K562 (cell line): ENCODE measurements around the gene TMEM100. TPM values are rescaled to one million over a fixed set of nuclear protein-coding genes. Genes with fewer than 3 reads are reported as not detected.

Experiments used
- ATAC-seq: fragments of 200-7000 bp; cut with Tn5 transposase; 3 replicates; pipeline ENCODE4 v1.9.1; 2020; ENCODE audit warnings: moderate library complexity
- BruUV-seq: library from RNA; stranded (reverse); fragments of 400-500 nt; replicated peaks from 2 replicates; lab custom pipeline; 2021; lab: Mats Ljungman, UMichigan
- CTCF ChIA-PET: fragments of 300-600 bp; formaldehyde crosslinking; extraction: SDS; loops from one replicate; lab custom pipeline; 2021; ENCODE audit warnings: low intra/inter-chr PET ratio; lab: Yijun Ruan, JAX
- POLR2A ChIA-PET: fragments of 300-600, 350-650 bp; sonication (Branson Sonifier 250); formaldehyde crosslinking; extraction: SDS; loops from one replicate; lab custom pipeline; 2021; ENCODE audit warnings: antibody characterized with exemption, inconsistent platforms; lab: Yijun Ruan, JAX
- DNase-seq, 4 experiments: peaks; one replicate each; pipeline versions ENCODE4 v3.0.0 to v3.0.0-alpha.2; 2011 to 2018; ENCODE audit warnings: low spot score in 3 of 4, mixed read lengths in 3 of 4; ENCODE audit errors: extremely low read depth in 1 of 4
- FAIRE-seq: peaks from 2 replicates; lab custom pipeline; 2011; peaks lifted over from hg19 to GRCh38; lab: Jason Lieb, UNC
- H2AFZ ChIP-seq: 2 replicates; pipeline ENCODE4 v1.6.0; 2011; ENCODE audit warnings: low read depth, low read length, control low read depth, inconsistent platforms
- H3K27ac ChIP-seq: fragments of 200-600 bp; 3 replicates; pipeline ENCODE4 v1.8.0; 2011; ENCODE audit warnings: low read depth, mild to moderate bottlenecking, control low read depth, inconsistent platforms, low read length, moderate library complexity, mixed read lengths; ENCODE audit errors: extremely low read depth
- H3K27me3 ChIP-seq, 2 experiments: fragments of 300-600 bp in 1 of 2; 2 replicates in 1 of 2; 3 replicates in 1 of 2; pipeline versions ENCODE4 v1.6.0 to v1.8.0; 2011; ENCODE audit warnings: inconsistent platforms in 2 of 2, low read length in 2 of 2, mild to moderate bottlenecking in 1 of 2, mixed read lengths in 1 of 2, moderate library complexity in 1 of 2; ENCODE audit not compliant: control insufficient read depth in 2 of 2, insufficient read depth in 2 of 2
- H3K36me3 ChIP-seq: fragments of 300-600 bp; 3 replicates; pipeline ENCODE4 v1.8.0; 2011; ENCODE audit warnings: mild to moderate bottlenecking, low read length, inconsistent platforms; ENCODE audit not compliant: control insufficient read depth, insufficient read depth
- H3K4me1 ChIP-seq, 2 experiments: fragments of 200-600 bp in 1 of 2; replicated peaks in 1 of 2; 2 replicates in 1 of 2; 3 replicates in 1 of 2; pipeline versions ENCODE4 v1.5.1 to v1.8.0; 2011; ENCODE audit warnings: inconsistent platforms in 2 of 2, low read length in 2 of 2, mild to moderate bottlenecking in 1 of 2, mixed read lengths in 1 of 2, moderate library complexity in 1 of 2; ENCODE audit not compliant: control insufficient read depth in 2 of 2, insufficient read depth in 2 of 2
- H3K4me2 ChIP-seq: 2 replicates; pipeline ENCODE4 v1.6.1; 2011; ENCODE audit warnings: low read length, control low read depth, inconsistent platforms, mixed read lengths; ENCODE audit not compliant: insufficient read depth
- H3K4me3 ChIP-seq: fragments of 200-600 bp; sonication (generic), shearing (Covaris generic); 2 replicates; pipeline ENCODE4 v1.5.1; 2016; ENCODE audit warnings: control low read depth, inconsistent platforms
- H3K79me2 ChIP-seq: fragments of 200-600 bp; 3 replicates; pipeline ENCODE4 v1.8.0; 2011; ENCODE audit warnings: low read length, inconsistent platforms; ENCODE audit not compliant: control insufficient read depth, insufficient read depth
- H3K9ac ChIP-seq, 2 experiments: 2 replicates each; pipeline versions ENCODE4 v1.6.0 to v1.6.1; 2011; ENCODE audit warnings: low read depth in 2 of 2, low read length in 2 of 2, control low read depth in 1 of 2, inconsistent platforms in 1 of 2, mild to moderate bottlenecking in 1 of 2, mixed read lengths in 1 of 2; ENCODE audit not compliant: insufficient read depth in 1 of 2
- H3K9me1 ChIP-seq: one replicate; pipeline ENCODE4 v1.6.0; 2011; ENCODE audit warnings: inconsistent platforms, mild to moderate bottlenecking, low read length, moderate library complexity; ENCODE audit not compliant: control insufficient read depth, insufficient read depth
- H3K9me3 ChIP-seq: replicated peaks from 2 replicates; pipeline ENCODE4 v1.5.1; 2011; ENCODE audit warnings: low read depth, low read length, inconsistent platforms; ENCODE audit not compliant: control insufficient read depth, insufficient read depth
- H4K20me1 ChIP-seq: replicated peaks from 2 replicates; pipeline ENCODE4 v1.6.1; 2011; ENCODE audit warnings: low read length, inconsistent platforms, mixed read lengths; ENCODE audit not compliant: control insufficient read depth, insufficient read depth
- ATF3 ChIP-seq, 2 experiments: fragments of 450-650 bp in 1 of 2; sonication (generic) in 1 of 2; formaldehyde crosslinking in 1 of 2; IDR thresholded peaks in 1 of 2; conservative IDR thresholded peaks in 1 of 2; 2 replicates each; pipeline versions ENCODE4 v1.6.1 to v1.8.1; 2016 to 2023; ENCODE audit warnings: mild to moderate bottlenecking in 2 of 2, moderate library complexity in 2 of 2, inconsistent platforms in 1 of 2, missing genetic modification reagents in 1 of 2
- CEBPB ChIP-seq: fragments of 450-650 bp; IDR thresholded peaks from 2 replicates; pipeline ENCODE4 v1.6.1; 2016; ENCODE audit warnings: missing genetic modification characterization, missing compliant biosample characterization
- CEBPG ChIP-seq, 3 experiments: fragments of 200-800 bp in 1 of 3; sonication (Bioruptor generic) in 1 of 3; sonication (generic) in 1 of 3; formaldehyde crosslinking in 1 of 3; IDR thresholded peaks in 2 of 3; conservative IDR thresholded peaks in 1 of 3; 2 replicates each; pipeline versions ENCODE4 v1.6.1 to v1.8.0; 2016 to 2022; ENCODE audit warnings: missing compliant biosample characterization in 2 of 3, missing genetic modification characterization in 2 of 3, mild to moderate bottlenecking in 1 of 3, missing genetic modification reagents in 1 of 3
- HCFC1 ChIP-seq: IDR thresholded peaks from 2 replicates; pipeline ENCODE4 v1.6.1; 2012; ENCODE audit warnings: low read depth, low read length, improper control_type of control experiment
- MTA3 ChIP-seq: fragments of 450-650 bp; formaldehyde crosslinking; IDR thresholded peaks from 2 replicates; pipeline ENCODE4 v1.6.1; 2017; ENCODE audit warnings: mild to moderate bottlenecking, borderline replicate concordance
- NFE2 ChIP-seq: IDR thresholded peaks from 2 replicates; pipeline ENCODE4 v1.6.1; 2014; ENCODE audit warnings: antibody characterized with exemption, low read depth
- PYGO2 ChIP-seq: fragments of 450-650 bp; IDR thresholded peaks from 2 replicates; pipeline ENCODE4 v1.6.1; 2016; ENCODE audit warnings: mild to moderate bottlenecking, missing genetic modification characterization, moderate library complexity, missing compliant biosample characterization
- WGBS: fragments of 100-300 bp; shearing (Covaris generic); methylation state at CpG from one replicate; pipeline ENCODE4 v1.1.6; 2016; ENCODE audit warnings: low coverage, mixed read lengths; ENCODE audit not compliant: insufficient coverage; ENCODE audit errors: missing lambda C conversion rate; 5-methylcytosine and 5-hydroxymethylcytosine counted together
- in situ Hi-C: fragments of 300-500 bp; cut with MboI; formaldehyde crosslinking; loops from 4 replicates; pipeline ENCODE4 v1.15.0; 2018; ENCODE audit warnings: inconsistent platforms, mixed read lengths
- intact Hi-C: fragments of 100-400 bp; cut with micrococcal nuclease; formaldehyde crosslinking; loops from 2 replicates; pipeline ENCODE4 v1.14.2; 2022
- polyA plus RNA-seq, 8 experiments: library from polyadenylated mRNA; depleted of rRNA in 4 of 8; stranded (reverse) in 5 of 8; unstranded in 3 of 8; fragments of >200 nt; fragmentation: Nextera tagmentation in 2 of 8; fragmentation: Illumina TruSeq in 1 of 8; extraction: Ambion mirVana in 2 of 8; extraction: Trizol in 1 of 8; gene quantifications; 2 replicates each; pipeline versions ENCODE4 v1.2.1 to v1.2.3, GENCODE V29; 2011 to 2014; ENCODE audit warnings: inconsistent platforms in 1 of 8, missing spikeins in 1 of 8
- total RNA-seq, 7 experiments: library from RNA; depleted of rRNA in 6 of 7; stranded (reverse); fragments of >200 nt in 6 of 7; fragmentation: Illumina TruSeq in 2 of 7; extraction: Trizol in 2 of 7; gene quantifications; 2 replicates each; pipeline versions ENCODE4 v1.2.1 to v1.2.3, GENCODE V29; 2011 to 2021; ENCODE audit warnings: low replicate concordance in 1 of 7
- TF ChIP-seq, protein P1 (sequence below), 3 experiments: fragments of 200-800 bp in 1 of 3; fragments of 250-450 bp in 1 of 3; fragments of 450-650 bp in 1 of 3; sonication (Bioruptor Pico) in 1 of 3; sonication (Bioruptor generic) in 1 of 3; formaldehyde crosslinking in 1 of 3; IDR thresholded peaks; 2 replicates each; pipeline versions ENCODE4 v1.6.1 to v1.8.0; 2016 to 2022; ENCODE audit warnings: mild to moderate bottlenecking in 2 of 3, missing genetic modification characterization in 2 of 3, missing compliant biosample characterization in 1 of 3, moderate library complexity in 1 of 3

The TMEM100 gene
- total and polyA plus RNA-seq, 9 of the 15 experiments (the other 6 are each of a cell fraction or from before 2014, with no cell fraction given): 0.12 to 0.50 (median 0.19) TPM

DNA sequence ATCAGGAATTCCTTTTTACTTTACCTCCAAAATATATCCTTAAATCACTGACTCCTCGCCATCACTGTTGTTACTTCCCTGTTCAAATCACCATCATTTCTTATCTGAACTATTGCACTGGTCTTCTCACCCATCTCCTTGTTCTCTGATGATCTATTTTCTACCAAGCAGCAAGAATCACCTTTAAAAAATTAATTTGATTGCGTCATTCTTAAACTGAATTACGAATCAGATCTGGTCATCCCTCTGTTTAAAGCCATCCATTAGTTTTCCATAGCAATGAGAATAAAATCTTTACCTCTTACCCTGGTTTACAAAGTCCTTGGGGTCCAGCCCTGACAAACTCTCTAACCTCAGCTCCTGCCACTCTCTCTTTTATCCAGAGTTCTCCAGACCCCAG, 42.8 kb upstream of the TMEM100 start:
- H4K20me1 ChIP-seq: no peaks in the 10 kb centered on the region
- intact Hi-C loops: loop anchor here (10.0 kb wide), 1 partner anchor 51 kb away; no protein-coding TSS in a partner anchor
- in situ Hi-C loops: loop anchor here (5.0 kb wide), 1 partner anchor 43 kb away; the partner anchor contains the start of gene TMEM100
- H3K79me2 ChIP-seq: peaks cover 46% of the 10 kb centered on the region
- ChIA-PET POLR2A (no interaction called here), CTCF (no interaction called here)
- H2AFZ ChIP-seq: no peak overlapping the region
- H3K27ac ChIP-seq: no peak overlapping the region
- TF ChIP-seq, protein P1, sequence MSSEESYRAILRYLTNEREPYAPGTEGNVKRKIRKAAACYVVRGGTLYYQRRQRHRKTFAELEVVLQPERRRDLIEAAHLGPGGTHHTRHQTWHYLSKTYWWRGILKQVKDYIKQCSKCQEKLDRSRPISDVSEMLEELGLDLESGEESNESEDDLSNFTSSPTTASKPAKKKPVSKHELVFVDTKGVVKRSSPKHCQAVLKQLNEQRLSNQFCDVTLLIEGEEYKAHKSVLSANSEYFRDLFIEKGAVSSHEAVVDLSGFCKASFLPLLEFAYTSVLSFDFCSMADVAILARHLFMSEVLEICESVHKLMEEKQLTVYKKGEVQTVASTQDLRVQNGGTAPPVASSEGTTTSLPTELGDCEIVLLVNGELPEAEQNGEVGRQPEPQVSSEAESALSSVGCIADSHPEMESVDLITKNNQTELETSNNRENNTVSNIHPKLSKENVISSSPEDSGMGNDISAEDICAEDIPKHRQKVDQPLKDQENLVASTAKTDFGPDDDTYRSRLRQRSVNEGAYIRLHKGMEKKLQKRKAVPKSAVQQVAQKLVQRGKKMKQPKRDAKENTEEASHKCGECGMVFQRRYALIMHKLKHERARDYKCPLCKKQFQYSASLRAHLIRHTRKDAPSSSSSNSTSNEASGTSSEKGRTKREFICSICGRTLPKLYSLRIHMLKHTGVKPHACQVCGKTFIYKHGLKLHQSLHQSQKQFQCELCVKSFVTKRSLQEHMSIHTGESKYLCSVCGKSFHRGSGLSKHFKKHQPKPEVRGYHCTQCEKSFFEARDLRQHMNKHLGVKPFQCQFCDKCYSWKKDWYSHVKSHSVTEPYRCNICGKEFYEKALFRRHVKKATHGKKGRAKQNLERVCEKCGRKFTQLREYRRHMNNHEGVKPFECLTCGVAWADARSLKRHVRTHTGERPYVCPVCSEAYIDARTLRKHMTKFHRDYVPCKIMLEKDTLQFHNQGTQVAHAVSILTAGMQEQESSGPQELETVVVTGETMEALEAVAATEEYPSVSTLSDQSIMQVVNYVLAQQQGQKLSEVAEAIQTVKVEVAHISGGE (CRISPR knock-in tag; IDR thresholded peaks at IDR 0.05): no peak
- TF ChIP-seq ATF3 (IDR thresholded peaks at IDR 0.05) (peak; percentile 59; the same call in 1 of the 2 replicates), ATF3 (CRISPR knock-in tag; conservative IDR thresholded peaks at IDR 0.05) (no peak), MTA3 (no peak), PYGO2 (tag) (no peak), NFE2 (no peak), CEBPG (CRISPR knock-in tag; IDR thresholded peaks at IDR 0.05) (no peak), CEBPG (tag; conservative IDR thresholded peaks at IDR 0.05 in 1 of 2, IDR thresholded peaks at IDR 0.05 in 1 of 2) (peak in 1 of 2 experiments; percentile 73; a peak in 2 of 4 replicates), CEBPB (tag) (peak; percentile 64), HCFC1 (no peak)
- no TSS peak for BruUV-seq
- H3K36me3 ChIP-seq: peaks cover 25% of the 10 kb centered on the region; the same call in 2 of the 3 replicates
- no peaks in the 10 kb centered on the region for H3K27me3 ChIP-seq
- no peak overlapping the region for H3K4me2 ChIP-seq
- DNase-seq (no peak), ATAC-seq (no peak), FAIRE-seq (no peak)
- no peak overlapping the region for H3K4me3 ChIP-seq
- 80% methylated on average over 3 of the region's 3 CpGs for WGBS
- no peaks in the 10 kb centered on the region for H3K9me1 ChIP-seq
- H3K9ac ChIP-seq: no peak overlapping the region
- no peaks in the 10 kb centered on the region for H3K9me3 ChIP-seq
- H3K4me1 ChIP-seq: peaks cover 0 to 7% of the 10 kb centered on the region in 2 experiments; a peak in 3 of 5 replicates
